ENCODE measurements around the gene DNER. TPM values are rescaled to one million over a fixed set of nuclear protein-coding genes. Genes with fewer than 3 reads are reported as not detected.

Gene DNER
- total RNA-seq, 1 donor from 2014 or later = 0.14 TPM

Other genes starting within 250 kb of the DNER start
- gene TRIP12, start 207.5 kb upstream of the DNER start, total RNA-seq = 211 TPM
- gene FBXO36, start 207.9 kb upstream of the DNER start, total RNA-seq = 1.8 TPM